Measurements from ENCODE around the gene QSOX1.
A peak's percentile ranks its signal among the peaks of the same experiment; 100 is the strongest.

- TF ChIP-seq CTCF (IDR thresholded peaks at IDR 0.05): no peak
- TF ChIP-seq POLR2A (IDR thresholded peaks at IDR 0.05): no peak
- TF ChIP-seq EP300 (IDR thresholded peaks at IDR 0.05): no peak
- peak in 1 of 3 donors; percentile 17 for TF ChIP-seq POLR2AphosphoS5 (IDR thresholded peaks at IDR 0.05)
Observed at GRCh38 chr1:180169640-180170195, 15.0 kb downstream of the QSOX1 start.

Data from stomach (tissue), 4 donors.